CD14-positive monocyte (primary cell): ENCODE results near the gene PABPN1L. TPM values are rescaled to one million over a fixed set of nuclear protein-coding genes. Genes with fewer than 3 reads are reported as not detected.

Experiments
- DNase-seq, 3 donors: peaks; one replicate each; pipeline ENCODE4 v3.0.0-alpha.2; 2011 to 2022
- H2AFZ ChIP-seq: 2 replicates; pipeline ENCODE4 v1.6.0; 2012; ENCODE audit warnings: mild to moderate bottlenecking, low read depth, low read length, inconsistent platforms; ENCODE audit not compliant: insufficient read depth, poor library complexity, severe bottlenecking
- H3K27ac ChIP-seq, 2 donors: 1 replicate in 1 of 2; 2 replicates in 1 of 2; pipeline ENCODE4 v1.5.1; 2012 to 2013; ENCODE audit warnings: low read length in 2 of 2, control low read depth in 1 of 2, inconsistent platforms in 1 of 2, low read depth in 1 of 2, mild to moderate bottlenecking in 1 of 2
- H3K27me3 ChIP-seq, 2 donors: one replicate each; pipeline versions ENCODE4 v1.6.0 to v1.6.1; 2011 to 2013; ENCODE audit warnings: low read length in 2 of 2; ENCODE audit not compliant: control insufficient read depth in 2 of 2, insufficient read depth in 2 of 2
- H3K36me3 ChIP-seq, 2 donors: replicated peaks in 1 of 2; 1 replicate in 1 of 2; 2 replicates in 1 of 2; pipeline versions ENCODE4 v1.5.1 to v1.6.1; 2012 to 2013; ENCODE audit warnings: low read length in 2 of 2, control low read depth in 1 of 2, inconsistent platforms in 1 of 2, mild to moderate bottlenecking in 1 of 2; ENCODE audit not compliant: insufficient read depth in 2 of 2, control insufficient read depth in 1 of 2
- H3K4me1 ChIP-seq, 2 donors: 1 replicate in 1 of 2; 2 replicates in 1 of 2; pipeline versions ENCODE4 v1.5.1 to v1.6.1; 2012 to 2013; ENCODE audit warnings: low read length in 2 of 2, control low read depth in 1 of 2, inconsistent platforms in 1 of 2, mild to moderate bottlenecking in 1 of 2, moderate library complexity in 1 of 2; ENCODE audit not compliant: insufficient read depth in 2 of 2, control insufficient read depth in 1 of 2
- H3K4me2 ChIP-seq: replicated peaks from 2 replicates; pipeline ENCODE3; 2012; ENCODE audit warnings: low read length, moderate library complexity, mild to moderate bottlenecking; ENCODE audit not compliant: poor library complexity, severe bottlenecking; ENCODE audit errors: extremely low read depth
- H3K4me3 ChIP-seq, 3 experiments: fragments of 200-600 bp in 1 of 3; sonication (generic) in 1 of 3; replicated peaks in 1 of 3; 1 replicate in 2 of 3; 2 replicates in 1 of 3; pipeline ENCODE4 v1.5.1; 2011 to 2013; ENCODE audit warnings: low read length in 3 of 3, mild to moderate bottlenecking in 3 of 3, control low read depth in 2 of 3, low read depth in 2 of 3, inconsistent platforms in 1 of 3, moderate library complexity in 1 of 3
- H3K79me2 ChIP-seq: 2 replicates; pipeline ENCODE4 v1.6.0; 2012; ENCODE audit warnings: mild to moderate bottlenecking, control low read depth, inconsistent platforms, low read length, moderate library complexity; ENCODE audit not compliant: insufficient read depth
- H3K9ac ChIP-seq: 2 replicates; pipeline ENCODE4 v1.6.0; 2017; ENCODE audit warnings: low read length, mild to moderate bottlenecking; ENCODE audit not compliant: insufficient read depth, poor library complexity, severe bottlenecking
- H3K9me3 ChIP-seq, 2 donors: replicated peaks in 1 of 2; 1 replicate in 1 of 2; 2 replicates in 1 of 2; pipeline versions ENCODE4 v1.5.1 to v1.6.1; 2012 to 2013; ENCODE audit warnings: low read length in 2 of 2, control low read depth in 1 of 2; ENCODE audit not compliant: control insufficient read depth in 1 of 2, insufficient read depth in 1 of 2
- H4K20me1 ChIP-seq: 2 replicates; pipeline ENCODE4 v1.6.0; 2012; ENCODE audit warnings: mild to moderate bottlenecking, low read length, control low read depth, moderate library complexity; ENCODE audit not compliant: insufficient read depth
- H3K27ac Mint-ChIP-seq, 7 donors: one replicate each; pipeline ENCODE4 v1.8.0; 2020; ENCODE audit warnings: mild to moderate bottlenecking in 7 of 7, mixed read lengths in 7 of 7, moderate library complexity in 6 of 7, inconsistent platforms in 2 of 7
- H3K27me3 Mint-ChIP-seq, 3 donors: one replicate each; pipeline ENCODE4 v1.8.0; 2021 to 2022; ENCODE audit warnings: low read depth in 3 of 3, mild to moderate bottlenecking in 3 of 3, mixed read lengths in 3 of 3, moderate library complexity in 3 of 3, inconsistent platforms in 1 of 3
- H3K36me3 Mint-ChIP-seq, 2 donors: one replicate each; pipeline ENCODE4 v1.8.0; 2020; ENCODE audit warnings: mixed read lengths in 2 of 2, inconsistent platforms in 1 of 2, mild to moderate bottlenecking in 1 of 2
- H3K4me1 Mint-ChIP-seq: one replicate; pipeline ENCODE4 v1.8.0; 2020; ENCODE audit warnings: mild to moderate bottlenecking, mixed read lengths
- H3K4me3 Mint-ChIP-seq, 2 donors: one replicate each; pipeline ENCODE4 v1.8.0; 2020; ENCODE audit warnings: mild to moderate bottlenecking in 2 of 2, mixed read lengths in 2 of 2, moderate library complexity in 1 of 2
- H3K9me3 Mint-ChIP-seq, 7 donors: one replicate each; pipeline ENCODE4 v1.8.0; 2020 to 2022; ENCODE audit warnings: mixed read lengths in 7 of 7, mild to moderate bottlenecking in 6 of 7, moderate library complexity in 6 of 7, inconsistent platforms in 2 of 7
- CTCF ChIP-seq: fragments of 200-600 bp; IDR thresholded peaks from one replicate; pipeline ENCODE4 v1.8.0; 2022; ENCODE audit warnings: antibody characterized with exemption, mild to moderate bottlenecking
- WGBS: methylation state at CpG from one replicate; pipeline ENCODE4 v1.1.5; 2013; ENCODE audit warnings: missing lambda C conversion rate; ENCODE audit not compliant: insufficient coverage; 5-methylcytosine and 5-hydroxymethylcytosine counted together
- intact Hi-C, 2 donors: fragments of 100-400 bp; cut with micrococcal nuclease; formaldehyde crosslinking; loops; one replicate each; pipeline versions ENCODE4 v1.15.0 to v1.15.1; 2023
- polyA plus RNA-seq, 3 donors: library from polyadenylated mRNA; depleted of rRNA in 1 of 3; unstranded in 2 of 3; stranded (reverse) in 1 of 3; fragments of 300-500 nt in 2 of 3; fragments of >200 nt in 1 of 3; fragmentation: Illumina TruSeq in 2 of 3; gene quantifications; 1 replicate in 2 of 3; 2 replicates in 1 of 3; pipeline ENCODE4 v1.2.3, GENCODE V29; 2012 to 2021

PABPN1L gene
- polyA plus RNA-seq, 3 donors, result 0.39 TPM; not detected in 2

- intact Hi-C loops, result loop anchor here (10.0 kb wide), 2 partner anchors 364 to 654 kb away; partner anchors contain the start of genes SPG7 (in 1 of the 2) and ZNF778 (in 1 of the 2)
- Mint-ChIP-seq H3K36me3 (peaks cover 28 to 51% of the 10 kb centered on the region in 2 donors), H3K27ac (no peak overlapping the region), H3K4me1 (peaks cover 36% of the 10 kb centered on the region), H3K4me3 (no peak overlapping the region), H3K9me3 (no peaks in the 10 kb centered on the region), H3K27me3 (peaks cover 0 to 2% (median 0%) of the 10 kb centered on the region in 3 donors)
- H3K79me2 ChIP-seq, result peaks cover 28% of the 10 kb centered on the region
- H3K4me2 ChIP-seq, result no peak overlapping the region
- no peaks in the 10 kb centered on the region for H3K9me3 ChIP-seq
- 98% methylated on average over 31 of the region's 33 CpGs for WGBS
- H3K4me1 ChIP-seq, result peaks cover 30 to 31% of the 10 kb centered on the region in 2 donors
- DNase-seq, result no peak
- peaks cover 22 to 24% of the 10 kb centered on the region in 2 donors for H3K36me3 ChIP-seq
- TF ChIP-seq CTCF, result no peak
- H3K27ac ChIP-seq, result no peak overlapping the region
- no peak overlapping the region for H3K4me3 ChIP-seq
- peaks cover 87% of the 10 kb centered on the region for H4K20me1 ChIP-seq
- no peak overlapping the region for H3K9ac ChIP-seq
- no peaks in the 10 kb centered on the region for H3K27me3 ChIP-seq
- H2AFZ ChIP-seq, result no peak overlapping the region
These were observed 15.8 kb downstream of the PABPN1L start for GRCh38 chr16:88850531-88851199.

- intact Hi-C loops, result no loop called here
- DNase-seq, result no peak
- Mint-ChIP-seq H3K4me1 (peaks cover 15% of the 10 kb centered on the region), H3K27me3 (peaks cover 0 to 2% (median 0%) of the 10 kb centered on the region in 3 donors), H3K9me3 (no peaks in the 10 kb centered on the region), H3K4me3 (no peak overlapping the region), H3K36me3 (peaks cover 34 to 58% of the 10 kb centered on the region in 2 donors), H3K27ac (no peak overlapping the region)
- no peak overlapping the region for H3K4me2 ChIP-seq
- H3K9me3 ChIP-seq, result no peaks in the 10 kb centered on the region
- H3K4me1 ChIP-seq, result peaks cover 9 to 10% of the 10 kb centered on the region in 2 donors
- no peak for TF ChIP-seq CTCF
- H3K4me3 ChIP-seq, result no peak overlapping the region
- H3K27ac ChIP-seq, result no peak overlapping the region
- no peak overlapping the region for H2AFZ ChIP-seq
- no peaks in the 10 kb centered on the region for H3K27me3 ChIP-seq
- peaks cover 80% of the 10 kb centered on the region for H4K20me1 ChIP-seq
- WGBS, result 92% methylated on average over 20 of the region's 21 CpGs
- H3K79me2 ChIP-seq, result peaks cover 17% of the 10 kb centered on the region
- peaks cover 24 to 26% of the 10 kb centered on the region in 2 donors for H3K36me3 ChIP-seq
- no peak overlapping the region for H3K9ac ChIP-seq
These were observed 17.9 kb downstream of the PABPN1L start for GRCh38 chr16:88848557-88848956.
